ENCODE results near the gene PCED1B.

DNA sequence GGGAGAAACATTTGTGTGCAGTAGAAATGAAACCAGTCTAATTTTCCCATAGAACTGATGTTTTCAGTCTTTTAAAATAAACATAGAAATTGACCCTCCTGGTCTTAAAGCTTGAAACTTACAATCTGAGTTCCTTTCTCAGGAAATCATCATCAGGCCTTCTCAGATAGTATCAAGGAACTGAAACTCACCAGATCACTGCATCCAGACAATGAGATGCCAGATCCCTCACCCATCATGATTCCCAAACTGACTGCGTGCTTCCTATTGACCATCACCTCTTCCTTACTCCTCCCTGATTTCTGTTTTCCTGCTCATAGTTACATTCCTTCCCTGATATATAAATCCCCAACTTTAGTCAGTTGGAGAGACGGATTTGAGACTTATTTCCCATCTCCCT, 195.3 kb downstream of the PCED1B start:
- TF ChIP-seq, protein P1, sequence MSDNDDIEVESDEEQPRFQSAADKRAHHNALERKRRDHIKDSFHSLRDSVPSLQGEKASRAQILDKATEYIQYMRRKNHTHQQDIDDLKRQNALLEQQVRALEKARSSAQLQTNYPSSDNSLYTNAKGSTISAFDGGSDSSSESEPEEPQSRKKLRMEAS (CRISPR knock-in tag; IDR thresholded peaks at IDR 0.05), result no peak
- TF ChIP-seq, protein P2, sequence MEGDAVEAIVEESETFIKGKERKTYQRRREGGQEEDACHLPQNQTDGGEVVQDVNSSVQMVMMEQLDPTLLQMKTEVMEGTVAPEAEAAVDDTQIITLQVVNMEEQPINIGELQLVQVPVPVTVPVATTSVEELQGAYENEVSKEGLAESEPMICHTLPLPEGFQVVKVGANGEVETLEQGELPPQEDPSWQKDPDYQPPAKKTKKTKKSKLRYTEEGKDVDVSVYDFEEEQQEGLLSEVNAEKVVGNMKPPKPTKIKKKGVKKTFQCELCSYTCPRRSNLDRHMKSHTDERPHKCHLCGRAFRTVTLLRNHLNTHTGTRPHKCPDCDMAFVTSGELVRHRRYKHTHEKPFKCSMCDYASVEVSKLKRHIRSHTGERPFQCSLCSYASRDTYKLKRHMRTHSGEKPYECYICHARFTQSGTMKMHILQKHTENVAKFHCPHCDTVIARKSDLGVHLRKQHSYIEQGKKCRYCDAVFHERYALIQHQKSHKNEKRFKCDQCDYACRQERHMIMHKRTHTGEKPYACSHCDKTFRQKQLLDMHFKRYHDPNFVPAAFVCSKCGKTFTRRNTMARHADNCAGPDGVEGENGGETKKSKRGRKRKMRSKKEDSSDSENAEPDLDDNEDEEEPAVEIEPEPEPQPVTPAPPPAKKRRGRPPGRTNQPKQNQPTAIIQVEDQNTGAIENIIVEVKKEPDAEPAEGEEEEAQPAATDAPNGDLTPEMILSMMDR (IDR thresholded peaks at IDR 0.05), result no peak
- no peak for TF ChIP-seq KAT7 (CRISPR knock-in tag; IDR thresholded peaks at IDR 0.05; ENCODE audit: borderline replicate concordance)
- TF ChIP-seq ZNF121 (CRISPR knock-in tag; IDR thresholded peaks at IDR 0.05), result no peak
- no peak for TF ChIP-seq SP1 (CRISPR knock-in tag; conservative IDR thresholded peaks at IDR 0.05)
- TF ChIP-seq, protein P3, sequence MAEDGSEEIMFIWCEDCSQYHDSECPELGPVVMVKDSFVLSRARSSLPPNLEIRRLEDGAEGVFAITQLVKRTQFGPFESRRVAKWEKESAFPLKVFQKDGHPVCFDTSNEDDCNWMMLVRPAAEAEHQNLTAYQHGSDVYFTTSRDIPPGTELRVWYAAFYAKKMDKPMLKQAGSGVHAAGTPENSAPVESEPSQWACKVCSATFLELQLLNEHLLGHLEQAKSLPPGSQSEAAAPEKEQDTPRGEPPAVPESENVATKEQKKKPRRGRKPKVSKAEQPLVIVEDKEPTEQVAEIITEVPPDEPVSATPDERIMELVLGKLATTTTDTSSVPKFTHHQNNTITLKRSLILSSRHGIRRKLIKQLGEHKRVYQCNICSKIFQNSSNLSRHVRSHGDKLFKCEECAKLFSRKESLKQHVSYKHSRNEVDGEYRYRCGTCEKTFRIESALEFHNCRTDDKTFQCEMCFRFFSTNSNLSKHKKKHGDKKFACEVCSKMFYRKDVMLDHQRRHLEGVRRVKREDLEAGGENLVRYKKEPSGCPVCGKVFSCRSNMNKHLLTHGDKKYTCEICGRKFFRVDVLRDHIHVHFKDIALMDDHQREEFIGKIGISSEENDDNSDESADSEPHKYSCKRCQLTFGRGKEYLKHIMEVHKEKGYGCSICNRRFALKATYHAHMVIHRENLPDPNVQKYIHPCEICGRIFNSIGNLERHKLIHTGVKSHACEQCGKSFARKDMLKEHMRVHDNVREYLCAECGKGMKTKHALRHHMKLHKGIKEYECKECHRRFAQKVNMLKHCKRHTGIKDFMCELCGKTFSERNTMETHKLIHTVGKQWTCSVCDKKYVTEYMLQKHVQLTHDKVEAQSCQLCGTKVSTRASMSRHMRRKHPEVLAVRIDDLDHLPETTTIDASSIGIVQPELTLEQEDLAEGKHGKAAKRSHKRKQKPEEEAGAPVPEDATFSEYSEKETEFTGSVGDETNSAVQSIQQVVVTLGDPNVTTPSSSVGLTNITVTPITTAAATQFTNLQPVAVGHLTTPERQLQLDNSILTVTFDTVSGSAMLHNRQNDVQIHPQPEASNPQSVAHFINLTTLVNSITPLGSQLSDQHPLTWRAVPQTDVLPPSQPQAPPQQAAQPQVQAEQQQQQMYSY (CRISPR knock-in tag; IDR thresholded peaks at IDR 0.05), result no peak
- no peak for TF ChIP-seq ELF4 (CRISPR knock-in tag; IDR thresholded peaks at IDR 0.05; ENCODE audit: low read depth)
- TF ChIP-seq ETV6 (CRISPR knock-in tag; IDR thresholded peaks at IDR 0.05), result no peak
- TF ChIP-seq, protein P4, sequence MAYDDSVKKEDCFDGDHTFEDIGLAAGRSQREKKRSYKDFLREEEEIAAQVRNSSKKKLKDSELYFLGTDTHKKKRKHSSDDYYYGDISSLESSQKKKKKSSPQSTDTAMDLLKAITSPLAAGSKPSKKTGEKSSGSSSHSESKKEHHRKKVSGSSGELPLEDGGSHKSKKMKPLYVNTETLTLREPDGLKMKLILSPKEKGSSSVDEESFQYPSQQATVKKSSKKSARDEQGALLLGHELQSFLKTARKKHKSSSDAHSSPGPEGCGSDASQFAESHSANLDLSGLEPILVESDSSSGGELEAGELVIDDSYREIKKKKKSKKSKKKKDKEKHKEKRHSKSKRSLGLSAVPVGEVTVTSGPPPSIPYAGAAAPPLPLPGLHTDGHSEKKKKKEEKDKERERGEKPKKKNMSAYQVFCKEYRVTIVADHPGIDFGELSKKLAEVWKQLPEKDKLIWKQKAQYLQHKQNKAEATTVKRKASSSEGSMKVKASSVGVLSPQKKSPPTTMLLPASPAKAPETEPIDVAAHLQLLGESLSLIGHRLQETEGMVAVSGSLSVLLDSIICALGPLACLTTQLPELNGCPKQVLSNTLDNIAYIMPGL (CRISPR knock-in tag; IDR thresholded peaks at IDR 0.05), result no peak
- TF ChIP-seq ZNF423 (CRISPR knock-in tag; IDR thresholded peaks at IDR 0.05), result no peak
- TF ChIP-seq TCF7 (CRISPR knock-in tag; IDR thresholded peaks at IDR 0.05; ENCODE audit: low read depth), result no peak

Data from WTC11 (cell line).